Glutamatergic neuron (in vitro differentiated cells): Measurements from ENCODE around the gene BTG4. TPM values are rescaled to one million over a fixed set of nuclear protein-coding genes. Genes with fewer than 3 reads are reported as not detected.

Experiments used
- DNase-seq: peaks from one replicate; pipeline ENCODE4 v3.0.0; 2022
- H3K27ac Mint-ChIP-seq: one replicate; pipeline ENCODE4 v1.8.0; 2020; ENCODE audit warnings: mild to moderate bottlenecking, mixed read lengths, inconsistent platforms; ENCODE audit not compliant: unreplicated experiment
- H3K27me3 Mint-ChIP-seq: one replicate; pipeline ENCODE4 v1.8.0; 2020; ENCODE audit warnings: mild to moderate bottlenecking, moderate library complexity, mixed read lengths, inconsistent platforms; ENCODE audit not compliant: unreplicated experiment
- H3K36me3 Mint-ChIP-seq: one replicate; pipeline ENCODE4 v1.8.0; 2020; ENCODE audit warnings: mild to moderate bottlenecking, mixed read lengths, inconsistent platforms; ENCODE audit not compliant: unreplicated experiment
- H3K4me1 Mint-ChIP-seq: one replicate; pipeline ENCODE4 v1.8.0; 2020; ENCODE audit warnings: mild to moderate bottlenecking, low read depth, mixed read lengths, inconsistent platforms; ENCODE audit not compliant: unreplicated experiment
- H3K4me3 Mint-ChIP-seq: one replicate; pipeline ENCODE4 v1.8.0; 2020; ENCODE audit warnings: mild to moderate bottlenecking, mixed read lengths, inconsistent platforms; ENCODE audit not compliant: unreplicated experiment
- H3K9me3 Mint-ChIP-seq: one replicate; pipeline ENCODE4 v1.8.0; 2020; ENCODE audit warnings: mild to moderate bottlenecking, moderate library complexity, mixed read lengths, inconsistent platforms; ENCODE audit not compliant: unreplicated experiment
- CTCF ChIP-seq: fragments of 200-600 bp; sonication (generic); IDR thresholded peaks from one replicate; pipeline ENCODE4 v1.5.0; 2021; ENCODE audit not compliant: partially characterized antibody, unreplicated experiment
- total RNA-seq: library from RNA; stranded (reverse); fragmentation: NEBNext Ultra II Directional; extraction: Animal tissue kit (Norgen Biotek cat#: 25700); gene quantifications from one replicate; pipeline ENCODE4 v1.2.1, GENCODE V29; 2021; ENCODE audit not compliant: unreplicated experiment

The BTG4 gene
- total RNA-seq, 1 donor from 2014 or later, result not detected

DNA sequence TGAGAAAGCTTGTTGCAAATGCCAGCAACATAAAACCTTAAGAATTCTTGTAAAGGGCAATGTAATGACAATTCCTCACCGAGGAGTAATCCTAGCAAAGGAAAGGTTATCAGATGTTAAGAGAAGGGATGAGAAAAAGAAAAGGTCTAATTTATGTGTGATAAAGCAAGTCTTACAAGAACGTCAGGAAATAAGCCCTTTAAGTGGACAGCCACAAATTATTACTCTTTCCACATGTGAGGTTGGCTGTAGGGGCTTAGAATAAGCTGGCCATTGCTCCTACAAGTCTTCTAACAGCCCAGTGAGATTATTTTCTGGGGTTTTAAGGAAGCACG is 37.6 kb upstream of the BTG4 start:
- no peak overlapping the region for H3K4me3 Mint-ChIP-seq
- no peaks in the 10 kb centered on the region for H3K27me3 Mint-ChIP-seq
- no peak for TF ChIP-seq CTCF
- no peaks in the 10 kb centered on the region for H3K36me3 Mint-ChIP-seq
- H3K9me3 Mint-ChIP-seq, result peaks cover 3% of the 10 kb centered on the region
- DNase-seq, result no peak
- no peak overlapping the region for H3K27ac Mint-ChIP-seq
- peaks cover 15% of the 10 kb centered on the region for H3K4me1 Mint-ChIP-seq

- no peak for TF ChIP-seq CTCF
- no peak overlapping the region for H3K4me3 Mint-ChIP-seq
- H3K36me3 Mint-ChIP-seq, result no peaks in the 10 kb centered on the region
- peaks cover 3% of the 10 kb centered on the region for H3K9me3 Mint-ChIP-seq
- H3K27me3 Mint-ChIP-seq, result no peaks in the 10 kb centered on the region
- no peak overlapping the region for H3K27ac Mint-ChIP-seq
- DNase-seq, result no peak
- H3K4me1 Mint-ChIP-seq, result peaks cover 15% of the 10 kb centered on the region
These were observed 37.1 kb upstream of the BTG4 start for GRCh38 chr11:111549196-111549868.

DNA sequence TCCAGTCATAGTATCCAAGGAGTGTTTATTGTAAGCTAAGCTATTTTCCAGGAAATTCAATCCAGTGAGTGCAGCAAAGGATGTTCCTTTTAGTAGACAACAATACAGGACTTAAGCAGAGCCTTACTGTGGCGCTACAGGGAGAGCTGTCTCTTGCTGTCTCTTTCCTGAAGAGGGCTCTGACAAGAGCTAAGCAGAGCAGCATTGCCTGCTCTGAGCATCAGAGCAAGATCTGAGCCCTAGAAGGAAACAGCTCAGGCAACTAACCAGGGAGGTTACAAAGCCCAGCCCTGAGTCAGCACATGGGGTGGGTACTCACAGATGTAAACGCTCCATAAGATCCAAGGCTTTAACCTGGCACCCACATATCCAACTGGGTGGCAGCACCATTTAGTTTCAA is 36.3 kb upstream of the BTG4 start:
- TF ChIP-seq CTCF, result no peak

GRCh38 chr11:111542606-111543275 is 30.6 kb upstream of the BTG4 start:
- Mint-ChIP-seq H3K4me3 (no peak overlapping the region), H3K36me3 (no peaks in the 10 kb centered on the region), H3K27ac (no peak overlapping the region), H3K4me1 (peaks cover 23% of the 10 kb centered on the region), H3K9me3 (peaks cover 2% of the 10 kb centered on the region), H3K27me3 (peaks cover 3% of the 10 kb centered on the region)
- no peak for TF ChIP-seq CTCF
- DNase-seq, result no peak

More for the DNA sequence above, 36.3 kb upstream of the BTG4 start:
- no peaks in the 10 kb centered on the region for H3K27me3 Mint-ChIP-seq
- no peaks in the 10 kb centered on the region for H3K36me3 Mint-ChIP-seq
- peaks cover 15% of the 10 kb centered on the region for H3K4me1 Mint-ChIP-seq
- no peak overlapping the region for H3K4me3 Mint-ChIP-seq
- H3K9me3 Mint-ChIP-seq, result peaks cover 3% of the 10 kb centered on the region
- no peak for DNase-seq
- no peak overlapping the region for H3K27ac Mint-ChIP-seq

DNA sequence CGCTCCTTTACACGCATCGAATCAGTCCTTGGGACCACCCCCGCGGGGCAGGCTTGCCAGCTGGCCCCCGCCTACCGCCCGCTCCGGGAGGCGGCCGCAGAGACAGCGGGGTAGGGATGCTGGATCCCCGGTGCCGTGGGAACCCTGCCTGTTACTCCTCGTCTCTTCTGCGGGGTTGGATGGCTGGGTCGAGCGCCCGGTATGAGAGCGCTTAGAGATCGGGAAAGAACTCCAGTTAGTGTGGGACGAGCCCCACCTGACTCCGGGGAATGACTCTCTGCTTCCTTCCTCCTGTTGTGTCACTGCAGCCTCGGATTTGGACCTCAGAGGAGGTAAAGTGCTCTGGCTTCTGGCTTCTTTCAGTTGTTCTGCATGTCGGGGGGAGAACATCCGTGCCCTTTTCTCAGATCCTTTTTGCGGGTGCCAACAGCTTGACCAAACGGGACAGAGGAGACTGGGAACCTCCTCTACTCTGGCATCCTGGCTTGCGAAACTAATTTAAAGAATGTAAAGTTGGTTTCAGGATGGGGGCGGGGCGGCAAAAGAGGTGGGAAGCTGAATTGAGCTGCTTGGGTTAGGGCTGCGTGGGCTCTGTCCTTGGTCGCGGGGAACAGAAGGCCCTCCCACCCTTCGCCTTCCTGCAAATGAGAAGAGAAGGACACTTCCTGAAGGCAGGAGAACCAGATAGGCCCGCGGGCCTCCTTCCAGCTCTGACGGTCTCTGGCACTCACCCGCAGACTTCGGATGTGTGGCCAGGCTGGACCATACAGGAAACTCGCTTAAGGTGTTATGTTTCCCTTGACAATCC is 29.3 kb upstream of the BTG4 start:
- Mint-ChIP-seq H3K9me3 (peaks cover 2% of the 10 kb centered on the region), H3K27me3 (peaks cover 3% of the 10 kb centered on the region), H3K4me3 (peak overlapping the region; percentile 78), H3K36me3 (no peaks in the 10 kb centered on the region), H3K27ac (no peak overlapping the region), H3K4me1 (peaks cover 23% of the 10 kb centered on the region)
- peak; percentile 32 for DNase-seq
- no peak for TF ChIP-seq CTCF
